K562 (cell line): ENCODE data around the gene RNF41. TPM values are rescaled to one million over a fixed set of nuclear protein-coding genes. Genes with fewer than 3 reads are reported as not detected.

Experiments used
- ARID2 ChIP-seq: fragments of 450-650 bp; IDR thresholded peaks from 2 replicates; pipeline ENCODE4 v1.6.1; 2017; ENCODE audit warnings: antibody characterized with exemption, mild to moderate bottlenecking
- ARID4B ChIP-seq: sonication (generic); formaldehyde crosslinking; IDR thresholded peaks from 2 replicates; pipeline ENCODE4 v1.8.0; 2022; ENCODE audit warnings: mild to moderate bottlenecking, missing genetic modification reagents
- ATF7 ChIP-seq: fragments of 450-650 bp; IDR thresholded peaks from 2 replicates; pipeline ENCODE4 v1.7.1; 2014; ENCODE audit warnings: mild to moderate bottlenecking, moderate library complexity
- BHLHE40 ChIP-seq: IDR thresholded peaks from 2 replicates; pipeline ENCODE4 v1.6.1; 2011; ENCODE audit warnings: low read length, improper control_type of control experiment
- FOXA3 ChIP-seq, 2 experiments: fragments of 450-650 bp in 1 of 2; sonication (generic) in 1 of 2; formaldehyde crosslinking; IDR thresholded peaks in 1 of 2; conservative IDR thresholded peaks in 1 of 2; 2 replicates each; pipeline versions ENCODE4 v1.4.0 to v1.8.0; 2020 to 2022; ENCODE audit warnings: mild to moderate bottlenecking in 2 of 2, missing genetic modification reagents in 1 of 2
- FOXK2 ChIP-seq, 2 experiments: fragments of 450-650 bp; IDR thresholded peaks in 1 of 2; conservative IDR thresholded peaks in 1 of 2; 2 replicates each; pipeline ENCODE4 v1.6.1; 2016; ENCODE audit warnings: low read depth in 2 of 2, mild to moderate bottlenecking in 1 of 2
- HDAC1 ChIP-seq, 2 experiments: fragments of 450-650 bp; IDR thresholded peaks; 2 replicates each; pipeline ENCODE4 v1.6.1; 2016 to 2017; ENCODE audit warnings: inconsistent platforms in 1 of 2, mild to moderate bottlenecking in 1 of 2, moderate library complexity in 1 of 2
- HDAC2 ChIP-seq: fragments of 450-650 bp; IDR thresholded peaks from 2 replicates; pipeline ENCODE4 v1.6.1; 2016; ENCODE audit warnings: mild to moderate bottlenecking
- HDAC6 ChIP-seq: IDR thresholded peaks from 2 replicates; pipeline ENCODE4 v1.6.1; 2012; ENCODE audit warnings: low read depth, mild to moderate bottlenecking, control low read depth, inconsistent platforms, low read length, moderate library complexity
- MCM7 ChIP-seq, 2 experiments: fragments of 450-650 bp; IDR thresholded peaks; 2 replicates each; pipeline ENCODE4 v1.6.1; 2016 to 2018
- NONO ChIP-seq, 2 experiments: fragments of 200-400 bp in 1 of 2; fragments of 450-650 bp in 1 of 2; formaldehyde crosslinking in 1 of 2; IDR thresholded peaks; 2 replicates each; pipeline ENCODE4 v1.6.1; 2017; ENCODE audit warnings: low read depth in 2 of 2, mild to moderate bottlenecking in 2 of 2, moderate library complexity in 2 of 2, low read length in 1 of 2
- NR2F6 ChIP-seq: fragments of 450-650 bp; formaldehyde crosslinking; IDR thresholded peaks from 2 replicates; pipeline ENCODE4 v1.4.0; 2020; ENCODE audit warnings: mild to moderate bottlenecking
- PBX2 ChIP-seq, 2 experiments: IDR thresholded peaks in 1 of 2; conservative IDR thresholded peaks in 1 of 2; 2 replicates each; pipeline ENCODE4 v1.6.1; 2016; ENCODE audit warnings: low read depth in 2 of 2, mild to moderate bottlenecking in 1 of 2, missing compliant biosample characterization in 1 of 2, missing genetic modification characterization in 1 of 2, moderate library complexity in 1 of 2
- PKNOX1 ChIP-seq: fragments of 450-650 bp; IDR thresholded peaks from 2 replicates; pipeline ENCODE4 v1.6.1; 2016
- POLR3A ChIP-seq: IDR thresholded peaks from 2 replicates; pipeline ENCODE4 v1.6.1; 2011; ENCODE audit warnings: borderline replicate concordance, mild to moderate bottlenecking, moderate library complexity; ENCODE audit not compliant: insufficient read length, insufficient read depth; ENCODE audit errors: extremely low read depth
- TCF7L2 ChIP-seq: fragments of 150-350 bp; IDR thresholded peaks from 2 replicates; pipeline ENCODE4 v1.6.1; 2016; ENCODE audit warnings: low read depth, mild to moderate bottlenecking, low read length, moderate library complexity
- TEAD1 ChIP-seq, 2 experiments: fragments of 450-650 bp in 1 of 2; sonication (generic) in 1 of 2; formaldehyde crosslinking; IDR thresholded peaks; 2 replicates each; pipeline versions ENCODE4 v1.4.0 to v1.8.0; 2020 to 2022; ENCODE audit warnings: mild to moderate bottlenecking in 2 of 2, missing genetic modification reagents in 1 of 2
- ZBTB7A ChIP-seq: IDR thresholded peaks from 2 replicates; pipeline ENCODE4 v1.6.1; 2011; ENCODE audit warnings: low read depth, mild to moderate bottlenecking, low read length, moderate library complexity, borderline replicate concordance; ENCODE audit not compliant: control insufficient read depth
- polyA plus RNA-seq, 8 experiments: library from polyadenylated mRNA; depleted of rRNA in 4 of 8; stranded (reverse) in 5 of 8; unstranded in 3 of 8; fragments of >200 nt; fragmentation: Nextera tagmentation in 2 of 8; fragmentation: Illumina TruSeq in 1 of 8; extraction: Ambion mirVana in 2 of 8; extraction: Trizol in 1 of 8; gene quantifications; 2 replicates each; pipeline versions ENCODE4 v1.2.1 to v1.2.3, GENCODE V29; 2011 to 2014; ENCODE audit warnings: inconsistent platforms in 1 of 8, missing spikeins in 1 of 8
- total RNA-seq, 7 experiments: library from RNA; depleted of rRNA in 6 of 7; stranded (reverse); fragments of >200 nt in 6 of 7; fragmentation: Illumina TruSeq in 2 of 7; extraction: Trizol in 2 of 7; gene quantifications; 2 replicates each; pipeline versions ENCODE4 v1.2.1 to v1.2.3, GENCODE V29; 2011 to 2021; ENCODE audit warnings: low replicate concordance in 1 of 7

The RNF41 gene
- total and polyA plus RNA-seq, 9 of the 15 experiments (the other 6 are each of a cell fraction or from before 2014, with no cell fraction given): 28.2 to 46.8 (median 33.8) TPM

GRCh38 chr12:56221232-56221756 is 428 bp downstream of the RNF41 start (continued):
- TF ChIP-seq ARID4B (0 out of 2 replicates have a peak, but pooled peaks have one; percentile 12), NONO (IDR thresholded peaks at IDR 0.05; ENCODE audit: low read depth in 2 of 2, low read length in 1 of 2) (peak in 1 of 2 experiments; percentile 96; a peak in 2 of 4 replicates), ZBTB7A (peak; percentile 50; the same call in 1 of the 2 replicates), TEAD1 (CRISPR knock-in tag; IDR thresholded peaks at IDR 0.05) (0 out of 4 replicates have a peak, but pooled peaks of 1 of the 2 experiments have one; percentile 24), PKNOX1 (peak; percentile 80), ARID2 (peak; percentile 24; the same call in 1 of the 2 replicates), HDAC6 (no peak), POLR3A (no peak), PBX2 (CRISPR knock-in tag; IDR thresholded peaks at IDR 0.05; ENCODE audit: low read depth) (no peak), PBX2 (tag; conservative IDR thresholded peaks at IDR 0.05; ENCODE audit: low read depth) (no peak), FOXK2 (conservative IDR thresholded peaks at IDR 0.05 in 1 of 2, IDR thresholded peaks at IDR 0.05 in 1 of 2; ENCODE audit: low read depth in 2 of 2) (peak in 1 of 2 experiments; percentile 95; a peak in 2 of 4 replicates), MCM7 (IDR thresholded peaks at IDR 0.05) (no peak), ATF7 (peak; percentile 92), FOXA3 (CRISPR knock-in tag; conservative IDR thresholded peaks at IDR 0.05 in 1 of 2, IDR thresholded peaks at IDR 0.05 in 1 of 2) (no peak), HDAC2 (0 out of 2 replicates have a peak, but pooled peaks have one; percentile 16), HDAC1 (IDR thresholded peaks at IDR 0.05) (0 out of 4 replicates have a peak, but pooled peaks of 1 of the 2 experiments have one; percentile 56), TCF7L2 (peak; percentile 21; the same call in 1 of the 2 replicates), NR2F6 (CRISPR knock-in tag) (no peak), BHLHE40 (0 out of 2 replicates have a peak, but pooled peaks have one; percentile 10)
